Muscle layer of colon (tissue), 2 donors: ENCODE data around the gene PUM1.
"Not testable (repeated sequence)": the region's sequence is repeated elsewhere in the genome, so short reads cannot be mapped to it uniquely, and the experiment has no call there.

Experiments used
- H3K27ac ChIP-seq: one replicate; pipeline ENCODE4 v1.7.0; 2013; ENCODE audit warnings: low read depth, mild to moderate bottlenecking, low read length, moderate library complexity
- H3K27me3 ChIP-seq, 2 donors: one replicate each; pipeline ENCODE4 v1.7.0; 2013; ENCODE audit warnings: low read length in 2 of 2, mild to moderate bottlenecking in 2 of 2; ENCODE audit not compliant: insufficient read depth in 2 of 2, control insufficient read depth in 1 of 2
- H3K36me3 ChIP-seq: one replicate; pipeline ENCODE4 v1.7.0; 2013; ENCODE audit warnings: mild to moderate bottlenecking, low read length; ENCODE audit not compliant: insufficient read depth
- H3K4me1 ChIP-seq: one replicate; pipeline ENCODE4 v1.7.0; 2013; ENCODE audit warnings: mild to moderate bottlenecking, low read length; ENCODE audit not compliant: insufficient read depth
- H3K4me3 ChIP-seq, 2 donors: one replicate each; pipeline ENCODE4 v1.7.0; 2013; ENCODE audit warnings: low read length in 2 of 2, low read depth in 1 of 2, mild to moderate bottlenecking in 1 of 2, moderate library complexity in 1 of 2
- H3K9ac ChIP-seq: one replicate; pipeline ENCODE4 v1.7.0; 2013; ENCODE audit warnings: low read length
- H3K9me3 ChIP-seq: one replicate; pipeline ENCODE4 v1.7.0; 2013; ENCODE audit warnings: mild to moderate bottlenecking, low read length
- donor health status: abdominal sarcoma.
- donor health status: Adenocarcinoma of cecum.

The PUM1 gene

DNA sequence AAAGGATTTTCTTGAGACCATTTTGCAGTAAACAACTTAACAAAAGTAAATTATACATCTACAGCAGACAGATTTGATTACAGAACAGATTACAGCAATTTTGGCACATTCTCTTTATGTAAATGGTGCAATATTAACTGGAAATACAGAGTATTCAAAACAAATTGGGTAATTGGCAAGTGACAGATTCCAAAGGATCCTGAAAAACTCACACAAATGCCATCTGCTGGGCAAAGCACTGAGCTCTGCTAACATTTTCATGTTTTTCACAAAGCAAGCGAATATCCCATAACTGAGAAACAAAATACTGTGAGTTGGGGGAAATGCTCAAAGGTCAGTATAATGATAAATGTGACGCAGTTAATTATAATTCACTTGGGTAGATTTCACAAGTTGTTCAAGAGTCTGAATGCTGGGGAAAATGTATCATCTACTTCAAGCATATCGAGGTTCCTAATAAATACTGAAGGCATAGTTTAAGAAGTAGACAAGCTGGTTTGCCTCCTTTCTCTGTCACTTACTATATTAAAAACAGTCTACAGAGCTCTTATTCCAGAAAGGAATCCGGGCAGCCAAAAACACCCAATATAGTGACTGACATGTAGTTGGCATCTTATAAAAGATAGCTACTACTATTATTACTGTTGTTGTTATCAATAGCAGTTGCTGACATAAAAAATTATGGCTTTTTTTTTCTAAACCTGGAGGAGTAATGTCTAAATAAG lies 81.2 kb downstream of the PUM1 start:
- Histone ChIP-seq H3K27me3 (no peaks in the 10 kb centered on the region), H3K9me3 (no peaks in the 10 kb centered on the region), H3K4me3 (no peak overlapping the region), H3K9ac (no peak overlapping the region), H3K36me3 (peaks cover 12% of the 10 kb centered on the region), H3K27ac (no peak overlapping the region), H3K4me1 (peaks cover 29% of the 10 kb centered on the region)

DNA sequence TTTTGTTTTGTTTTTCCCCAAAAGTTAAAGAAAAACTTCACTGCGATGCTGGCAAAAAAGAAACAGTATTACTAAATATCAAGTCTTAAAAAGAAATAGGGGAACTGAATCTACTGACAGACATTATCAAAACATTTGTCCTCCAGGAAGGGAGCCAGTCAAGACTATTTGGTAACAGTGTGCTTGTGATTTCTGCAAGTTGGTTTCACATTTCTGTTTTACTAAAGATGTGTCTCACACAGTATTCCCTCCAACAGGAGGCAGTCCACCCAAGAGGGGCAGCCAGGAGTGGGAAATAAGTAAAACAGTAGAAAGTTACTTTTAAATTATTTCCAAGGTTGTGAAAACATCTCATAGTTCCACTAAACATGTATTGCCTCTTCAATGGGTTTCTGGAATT lies 82.6 kb downstream of the PUM1 start:
- no peak overlapping the region for H3K27ac ChIP-seq
- no peak overlapping the region for H3K4me3 ChIP-seq
- peaks cover 20% of the 10 kb centered on the region for H3K4me1 ChIP-seq

DNA sequence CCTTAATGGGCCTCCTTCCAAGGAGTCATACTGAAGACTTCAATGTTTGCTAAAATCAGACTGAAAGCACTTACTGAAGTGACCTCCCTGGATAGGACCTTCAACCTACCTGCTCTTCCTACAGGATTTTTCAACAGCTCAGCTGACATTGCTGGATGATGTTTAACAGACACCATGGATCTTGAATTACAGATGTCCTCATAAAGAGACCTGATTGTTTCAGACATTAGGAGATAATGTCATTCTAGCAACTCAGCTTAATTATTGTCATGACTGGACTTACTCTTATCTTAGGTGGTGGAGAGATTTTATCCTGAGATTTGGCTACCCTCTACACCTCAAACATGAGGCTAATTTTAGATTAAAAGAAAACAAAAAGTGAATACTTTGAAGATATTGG lies 83.1 kb downstream of the PUM1 start:
- no peaks in the 10 kb centered on the region for H3K27me3 ChIP-seq
- H3K4me3 ChIP-seq = no peak overlapping the region
- no peaks in the 10 kb centered on the region for H3K9me3 ChIP-seq
- H3K4me1 ChIP-seq = peaks cover 20% of the 10 kb centered on the region
- H3K27ac ChIP-seq = no peak overlapping the region
- H3K9ac ChIP-seq = no peak overlapping the region
- H3K36me3 ChIP-seq = peaks cover 26% of the 10 kb centered on the region

More for the DNA sequence above, 82.6 kb downstream of the PUM1 start:
- no peak overlapping the region for H3K9ac ChIP-seq
- peaks cover 22% of the 10 kb centered on the region for H3K36me3 ChIP-seq
- H3K27me3 ChIP-seq = no peaks in the 10 kb centered on the region
- H3K9me3 ChIP-seq = no peaks in the 10 kb centered on the region

DNA sequence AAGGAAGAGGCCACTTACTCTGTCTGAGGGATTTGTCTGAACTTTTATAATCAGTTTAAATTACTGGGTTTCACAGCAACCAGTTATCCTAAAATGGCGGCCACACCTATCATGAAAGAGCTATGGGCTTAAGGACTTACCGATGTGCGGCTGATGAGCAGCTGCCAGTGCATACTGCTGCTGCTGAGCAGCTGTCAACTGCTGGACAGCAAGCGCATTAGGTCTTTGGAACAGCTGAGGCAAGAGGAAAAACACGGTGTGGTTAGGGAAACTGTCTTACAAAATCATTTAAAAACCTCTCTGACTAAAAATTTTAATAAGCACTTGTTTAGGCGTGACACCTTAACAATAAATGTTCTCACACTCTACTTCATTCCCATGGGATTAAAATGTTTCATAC lies 84.3 kb downstream of the PUM1 start:
- H3K27ac ChIP-seq = no peak overlapping the region
- no peaks in the 10 kb centered on the region for H3K27me3 ChIP-seq
- no peaks in the 10 kb centered on the region for H3K9me3 ChIP-seq
- no peak overlapping the region for H3K4me3 ChIP-seq
- peaks cover 27% of the 10 kb centered on the region for H3K4me1 ChIP-seq
- peaks cover 26% of the 10 kb centered on the region for H3K36me3 ChIP-seq
- no peak overlapping the region for H3K9ac ChIP-seq

DNA sequence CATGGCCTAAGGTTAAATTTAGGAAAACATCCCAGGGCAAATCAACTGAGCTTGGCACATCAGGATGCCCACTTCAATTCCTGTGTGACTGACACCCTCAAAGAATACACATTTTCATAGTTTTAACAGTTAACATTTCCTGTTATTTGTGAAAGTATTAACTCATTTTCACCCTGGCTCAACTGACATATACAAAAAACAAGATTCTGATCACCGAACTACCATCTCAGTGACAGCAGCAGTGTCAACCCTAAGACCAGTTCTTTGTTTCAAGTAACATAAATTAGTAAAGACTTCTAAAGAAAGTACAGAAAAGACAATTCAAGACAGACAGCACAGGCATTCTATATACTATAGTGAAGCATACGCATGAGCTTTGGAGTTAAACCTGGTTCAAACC lies 88.0 kb downstream of the PUM1 start:
- peaks cover 38% of the 10 kb centered on the region for H3K36me3 ChIP-seq
- no peak overlapping the region for H3K27ac ChIP-seq
- H3K9ac ChIP-seq = no peak overlapping the region
- no peaks in the 10 kb centered on the region for H3K27me3 ChIP-seq
- H3K4me3 ChIP-seq = no peak overlapping the region
- H3K4me1 ChIP-seq = peaks cover 13% of the 10 kb centered on the region
- no peaks in the 10 kb centered on the region for H3K9me3 ChIP-seq

DNA sequence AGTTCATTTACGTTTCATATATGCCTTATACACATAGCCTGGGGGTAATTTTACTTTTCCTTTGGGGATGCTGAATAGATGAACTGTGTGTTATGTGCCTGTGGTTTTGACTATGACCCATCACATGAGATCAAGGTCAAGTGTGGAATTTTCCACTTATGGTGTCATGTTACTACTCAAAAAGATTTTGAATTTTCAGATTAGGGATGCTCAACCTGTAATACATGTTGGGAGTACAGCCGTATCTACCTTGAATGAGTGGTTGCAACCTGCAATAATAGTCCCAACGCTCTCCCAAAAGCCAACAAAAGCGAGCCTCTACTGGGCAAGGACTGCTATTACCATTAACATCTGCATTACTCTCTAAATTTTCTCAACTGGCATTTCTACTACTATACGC lies 88.4 kb downstream of the PUM1 start:
- no peak overlapping the region for H3K4me3 ChIP-seq
- no peaks in the 10 kb centered on the region for H3K27me3 ChIP-seq
- H3K9me3 ChIP-seq = no peaks in the 10 kb centered on the region
- H3K4me1 ChIP-seq = peaks cover 9% of the 10 kb centered on the region
- H3K27ac ChIP-seq = no peak overlapping the region
- peaks cover 38% of the 10 kb centered on the region for H3K36me3 ChIP-seq
- no peak overlapping the region for H3K9ac ChIP-seq

DNA sequence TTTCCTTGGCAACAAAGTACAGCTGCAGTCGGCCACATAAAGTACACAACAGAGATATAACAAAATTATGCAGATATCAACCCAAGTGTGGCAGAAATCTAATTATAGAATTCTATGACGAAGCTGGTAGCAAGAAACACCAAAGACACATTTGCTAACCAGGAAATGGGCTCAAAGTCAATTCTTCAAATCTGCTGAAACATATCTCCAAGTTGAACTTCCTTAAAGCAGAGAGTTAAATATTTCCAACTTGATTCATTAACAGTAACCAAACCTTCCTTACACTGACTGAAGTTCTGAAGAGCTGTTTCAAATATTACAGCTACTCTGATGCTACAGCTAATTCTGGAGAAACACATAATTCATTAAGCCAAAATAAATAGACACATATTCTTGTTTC lies 89.4 kb downstream of the PUM1 start:
- Histone ChIP-seq H3K27ac (no peak overlapping the region), H3K36me3 (peaks cover 37% of the 10 kb centered on the region), H3K27me3 (no peaks in the 10 kb centered on the region), H3K9ac (no peak overlapping the region), H3K9me3 (no peaks in the 10 kb centered on the region), H3K4me1 (peaks cover 9% of the 10 kb centered on the region), H3K4me3 (no peak overlapping the region)

DNA sequence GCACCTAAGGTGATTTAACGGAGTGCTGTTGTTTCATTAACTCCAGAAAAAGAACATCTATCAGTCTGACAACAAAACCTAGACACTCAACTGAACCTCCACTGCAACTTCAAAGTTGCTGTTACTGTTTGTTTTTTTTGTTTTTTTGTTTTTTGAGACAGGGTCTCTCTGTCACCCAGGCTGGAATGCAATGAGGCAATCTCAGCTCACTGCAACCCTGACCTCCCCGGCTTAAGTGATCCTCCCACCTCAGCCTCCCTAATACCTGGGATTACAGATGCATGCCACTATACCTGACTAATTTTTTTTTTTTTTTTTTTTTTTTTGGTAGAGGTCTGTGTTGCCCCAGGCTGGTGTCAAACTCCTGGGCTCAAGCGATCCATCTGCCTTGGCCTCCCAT lies 90.3 kb downstream of the PUM1 start:
- Histone ChIP-seq H3K27ac (no peak overlapping the region), H3K4me3 (no peak overlapping the region), H3K4me1 (peaks cover 9% of the 10 kb centered on the region), H3K9ac (no peak overlapping the region), H3K36me3 (peaks cover 36% of the 10 kb centered on the region), H3K27me3 (no peaks in the 10 kb centered on the region), H3K9me3 (no peaks in the 10 kb centered on the region)

DNA sequence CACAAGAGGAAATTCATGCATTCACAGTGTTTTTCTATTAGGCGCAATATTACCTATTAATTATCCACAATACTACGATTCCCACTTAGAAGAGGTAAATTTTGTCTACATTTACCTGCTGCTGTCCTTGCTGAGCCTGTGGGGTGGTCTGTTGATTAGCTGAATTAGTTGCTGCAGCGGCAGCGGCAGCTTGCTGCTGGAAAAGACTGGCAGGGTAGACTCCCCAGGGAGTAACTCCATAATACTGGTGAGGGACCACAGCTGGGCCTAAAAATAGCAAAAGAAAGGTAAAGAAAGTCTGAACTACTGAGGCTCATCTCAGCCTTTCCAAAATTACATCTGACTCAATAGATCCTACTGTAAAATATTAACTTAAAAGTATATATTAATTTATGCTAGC lies 91.0 kb downstream of the PUM1 start:
- no peak overlapping the region for H3K9ac ChIP-seq
- H3K27ac ChIP-seq = no peak overlapping the region
- H3K4me3 ChIP-seq = no peak overlapping the region
- H3K27me3 ChIP-seq = no peaks in the 10 kb centered on the region
- peaks cover 35% of the 10 kb centered on the region for H3K36me3 ChIP-seq
- peaks cover 9% of the 10 kb centered on the region for H3K4me1 ChIP-seq
- H3K9me3 ChIP-seq = no peaks in the 10 kb centered on the region

DNA sequence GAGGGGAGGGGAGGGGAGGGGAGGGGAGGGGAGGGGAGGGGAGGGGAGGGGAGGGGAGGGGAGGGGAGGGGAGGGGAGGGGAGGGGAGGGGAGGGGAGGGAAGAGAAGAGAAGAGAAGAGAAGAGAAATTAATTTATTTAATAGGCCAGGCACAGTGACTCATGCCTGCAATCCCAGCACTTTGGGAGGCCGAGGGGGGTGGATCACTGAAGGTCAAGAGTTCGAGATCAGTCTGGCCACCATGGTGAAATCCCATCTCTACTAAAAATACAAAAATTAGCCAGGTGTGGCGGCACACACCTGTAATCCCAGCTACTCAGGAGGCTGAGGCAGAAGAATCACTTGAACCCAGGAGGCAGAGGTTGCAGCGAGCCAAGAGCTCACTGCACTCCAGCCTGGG lies 93.2 kb downstream of the PUM1 start:
- H3K27ac ChIP-seq, H3K4me3 ChIP-seq, H3K9ac ChIP-seq, H3K27me3 ChIP-seq, H3K9me3 ChIP-seq, H3K4me1 ChIP-seq: not testable (repeated sequence)
- H3K36me3 ChIP-seq = peaks cover 31% of the 10 kb centered on the region

DNA sequence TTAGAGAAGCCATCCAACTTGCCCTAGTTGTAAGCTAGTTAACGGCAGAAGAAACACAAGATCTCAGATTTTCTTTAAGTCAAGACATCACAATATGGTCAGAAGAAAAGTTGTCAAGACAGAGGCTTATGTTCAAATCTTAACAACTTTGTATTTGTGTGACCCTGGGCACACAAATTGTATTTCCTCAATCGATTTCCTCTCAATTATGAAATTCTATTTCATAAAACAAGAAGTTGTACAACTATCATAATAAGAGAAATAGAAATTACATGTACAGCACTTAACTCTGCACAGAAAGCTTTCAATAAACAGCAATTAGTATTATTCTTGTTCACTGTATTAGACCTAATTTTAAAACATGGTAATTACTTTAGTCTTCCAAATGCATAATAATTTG lies 94.0 kb downstream of the PUM1 start:
- H3K4me3 ChIP-seq = no peak overlapping the region
- H3K36me3 ChIP-seq = peaks cover 31% of the 10 kb centered on the region
- H3K27me3 ChIP-seq = no peaks in the 10 kb centered on the region

DNA sequence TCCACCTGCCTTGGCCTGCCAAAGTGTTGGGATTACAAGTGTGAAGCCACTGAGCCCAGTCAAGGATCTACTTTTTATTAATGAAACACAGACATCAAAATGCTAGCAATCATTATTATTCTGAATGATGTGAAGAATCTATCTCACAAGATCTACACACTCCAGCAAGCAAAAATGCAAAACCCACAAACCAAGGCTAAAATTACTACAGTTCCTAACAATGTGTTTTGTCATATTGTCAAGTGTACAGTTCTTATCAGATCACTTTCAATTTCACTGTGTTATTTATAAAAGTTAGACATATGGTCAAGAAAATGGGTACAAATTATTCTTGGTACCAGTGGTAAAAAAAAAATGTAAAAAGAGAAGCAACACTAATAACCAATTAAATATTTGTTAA lies 95.6 kb downstream of the PUM1 start:
- Histone ChIP-seq H3K4me3 (no peak overlapping the region), H3K9me3 (no peaks in the 10 kb centered on the region), H3K4me1 (peaks cover 6% of the 10 kb centered on the region), H3K27me3 (no peaks in the 10 kb centered on the region), H3K27ac (no peak overlapping the region), H3K36me3 (peaks cover 46% of the 10 kb centered on the region), H3K9ac (no peak overlapping the region)

More for the DNA sequence above, 94.0 kb downstream of the PUM1 start:
- Histone ChIP-seq H3K4me1 (peaks cover 12% of the 10 kb centered on the region), H3K27ac (no peak overlapping the region), H3K9ac (no peak overlapping the region), H3K9me3 (no peaks in the 10 kb centered on the region)
